ENCODE data around the gene TMEM255B. TPM values are rescaled to one million over a fixed set of nuclear protein-coding genes. Genes with fewer than 3 reads are reported as not detected.
A peak's percentile ranks its signal among the peaks of the same experiment; 100 is the strongest.

The TMEM255B gene
- total and polyA plus RNA-seq, 5 donors: 6.2 to 9.9 (median 8.8) TPM

DNA sequence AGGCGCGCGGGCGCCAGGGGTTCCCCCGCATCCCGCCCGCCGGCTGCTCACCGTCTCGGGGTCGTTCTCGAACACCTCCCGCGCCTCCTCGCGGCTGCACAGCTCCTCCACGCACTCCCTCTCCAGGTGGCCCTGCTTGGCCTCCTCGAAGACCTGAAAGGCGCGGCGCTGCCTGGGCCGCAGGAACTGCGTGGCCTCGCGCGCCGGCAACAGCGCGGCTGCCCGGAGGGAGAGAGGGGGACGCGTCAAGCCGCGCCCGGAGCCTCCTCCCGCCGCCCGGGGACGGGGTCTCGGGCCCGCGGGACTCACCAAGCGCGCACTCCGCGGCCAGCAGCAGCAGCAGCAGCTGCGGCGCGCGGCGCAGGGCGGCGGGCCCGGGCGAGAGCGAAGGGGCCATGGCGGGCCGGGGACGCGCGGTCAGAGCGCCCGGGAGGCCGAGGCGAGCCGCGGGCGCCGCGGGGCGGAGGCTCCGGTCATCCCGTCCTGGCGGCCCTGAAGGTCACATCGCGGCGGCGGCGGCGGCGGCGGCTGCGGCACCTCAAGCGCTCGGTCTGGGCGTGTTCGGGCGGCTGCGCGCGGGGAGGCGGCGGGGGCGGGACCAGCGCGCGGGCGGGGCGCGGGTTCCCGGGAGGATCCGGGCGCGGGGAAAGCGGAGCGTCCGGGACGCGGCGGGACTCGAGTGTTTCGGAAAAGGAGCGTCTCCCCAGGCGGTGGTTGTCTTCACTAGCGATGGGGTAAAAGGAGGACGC lies 104.7 kb downstream of the TMEM255B start, which contains the start of gene GAS6:
Gene GAS6 (minus strand): TSS at position 553 of the 749 bp plus-strand sequence. CDS start 156 bp downstream, at position 397.
- DNase-seq: peak; percentile 70 to 89 (median 87)

DNA sequence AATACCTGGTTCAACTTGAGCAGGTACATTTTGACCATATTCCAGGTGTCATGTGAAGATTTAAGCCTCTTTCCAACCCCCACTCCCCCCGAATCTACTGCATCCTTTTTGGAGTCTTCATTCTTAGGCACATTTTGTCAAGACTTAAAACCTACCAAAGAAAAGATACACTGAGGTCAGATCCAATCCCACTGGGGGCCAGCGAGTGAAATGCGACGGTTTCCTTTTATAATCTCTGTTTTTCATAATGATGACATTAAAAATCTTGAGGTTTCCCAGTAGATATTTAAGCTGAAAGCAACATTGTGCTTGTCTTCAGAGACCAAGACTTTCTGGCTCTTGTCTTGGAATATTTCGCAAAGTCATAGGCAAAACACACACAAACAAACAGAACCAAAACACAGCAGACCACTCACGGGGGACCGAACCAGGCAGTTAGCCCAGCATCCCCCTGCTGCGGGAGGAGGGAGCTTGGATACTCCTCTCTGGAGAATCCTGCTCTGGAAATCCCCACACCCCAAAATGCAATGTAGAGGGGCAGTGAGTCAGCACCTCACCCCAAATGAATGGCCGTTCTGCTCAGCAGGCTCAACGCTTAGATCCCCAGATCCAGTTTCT lies 105.4 kb downstream of the TMEM255B start:
- Histone ChIP-seq H3K4me1 (ENCODE audit: control insufficient read depth, insufficient read depth, low read length) (peaks cover 3% of the 10 kb centered on the region), H3K4me3 (ENCODE audit: low read length) (peak overlapping the region; percentile 79), H3K9me3 (ENCODE audit: control insufficient read depth, low read length) (no peaks in the 10 kb centered on the region), H3K27me3 (ENCODE audit: control insufficient read depth, insufficient read depth) (no peaks in the 10 kb centered on the region), H3K27ac (ENCODE audit: low read length) (peak overlapping the region; percentile 68)
- intact Hi-C loops (cut with DNase I): loop anchor here in 1 of 4 donors (5.0 kb wide), 1 partner anchor 42 kb away; no protein-coding TSS in a partner anchor
- DNase-seq (peak in 2 of 3 donors; percentile 64 to 71), ATAC-seq (peak in 1 of 2 donors; percentile 18)
- 11% methylated on average over 10 of the region's 10 CpGs for WGBS

More for the DNA sequence above, 104.7 kb downstream of the TMEM255B start, which contains the start of gene GAS6:
- peak within 1 kb of the TSS; percentile 68 for H3K27ac ChIP-seq (ENCODE audit: low read length)
- peaks cover 3% of the 10 kb centered on the region for H3K4me1 ChIP-seq (ENCODE audit: control insufficient read depth, insufficient read depth, low read length)
- WGBS: under 1% methylated on average over 116 of the region's 116 CpGs
- ATAC-seq: peak; percentile 66 to 69
- no peaks in the 10 kb centered on the region for H3K9me3 ChIP-seq (ENCODE audit: control insufficient read depth, low read length)
- H3K4me3 ChIP-seq (ENCODE audit: low read length): peak within 1 kb of the TSS; percentile 79
- intact Hi-C loops (cut with DNase I): loop anchor here in 1 of 4 donors (5.0 kb wide), 1 partner anchor 41 kb away; no protein-coding TSS in a partner anchor
- H3K27me3 ChIP-seq (ENCODE audit: control insufficient read depth, insufficient read depth): no peaks in the 10 kb centered on the region

DNA sequence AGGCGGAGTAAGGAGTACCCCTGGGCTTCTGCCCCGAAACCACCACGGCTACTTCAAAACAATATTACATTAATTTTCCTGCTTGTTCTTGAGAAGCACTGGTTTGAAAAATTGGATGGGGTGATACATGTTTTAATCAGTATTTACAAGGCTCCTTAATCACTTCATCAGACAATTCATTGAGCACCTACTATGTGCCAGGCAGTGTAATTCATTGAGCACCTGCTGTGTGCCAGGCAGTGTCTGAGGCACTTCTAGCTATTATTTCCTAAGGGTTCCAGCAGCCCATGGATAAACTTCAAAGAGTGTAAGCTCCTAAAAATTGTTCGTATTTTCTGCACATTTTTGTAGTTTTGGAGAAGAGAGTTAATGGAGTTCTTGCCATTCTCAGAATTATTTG lies 106.4 kb downstream of the TMEM255B start:
- H3K4me1 ChIP-seq (ENCODE audit: control insufficient read depth, insufficient read depth, low read length): peaks cover 3% of the 10 kb centered on the region
- H3K27ac ChIP-seq (ENCODE audit: low read length): no peak overlapping the region
- intact Hi-C loops (cut with DNase I): no loop called here
- WGBS: 96% methylated on average over 4 of the region's 4 CpGs
- H3K4me3 ChIP-seq (ENCODE audit: low read length): no peak overlapping the region
- no peaks in the 10 kb centered on the region for H3K27me3 ChIP-seq (ENCODE audit: control insufficient read depth, insufficient read depth)
- ATAC-seq (no peak), DNase-seq (no peak)
- H3K9me3 ChIP-seq (ENCODE audit: control insufficient read depth, low read length): no peaks in the 10 kb centered on the region

Other genes with a start within 250 kb of the TMEM255B start
- gene TFDP1, start 174.5 kb upstream of the TMEM255B start, total RNA-seq: 10 to 100 TPM; 48.1 to 54.2 (median 51.1) TPM
- 37.1 TPM for gene TFDP1, start 174.5 kb upstream of the TMEM255B start, polyA plus RNA-seq
- not detected for gene ATP4B, start 101.0 kb upstream of the TMEM255B start, total RNA-seq
- gene ATP4B, start 101.0 kb upstream of the TMEM255B start, polyA plus RNA-seq: not detected
- under 1 TPM in 2 of 4 donors, not detected in 2; 0.24 to 0.66 TPM for gene GRK1, start 92.0 kb upstream of the TMEM255B start, total RNA-seq
- gene GRK1, start 92.0 kb upstream of the TMEM255B start, polyA plus RNA-seq: 0.43 TPM
- gene GAS6, start 104.8 kb downstream of the TMEM255B start, total RNA-seq: 100 to 1,000 TPM; 197 to 213 (median 202) TPM
- gene GAS6, start 104.8 kb downstream of the TMEM255B start, polyA plus RNA-seq: 273 TPM
- under 1 TPM; 0.21 to 0.76 (median 0.38) TPM for gene C13orf46, start 214.8 kb downstream of the TMEM255B start, total RNA-seq
- 0.20 TPM for gene C13orf46, start 214.8 kb downstream of the TMEM255B start, polyA plus RNA-seq

Measured in right cardiac atrium (tissue), 5 donors.